Bone marrow (tissue), 2 donors: Measurements from ENCODE around the gene ARMH3.
"Not testable (repeated sequence)": the region's sequence is repeated elsewhere in the genome, so short reads cannot be mapped to it uniquely, and the experiment has no call there.

Experiments used
- DNase-seq, 2 donors: peaks; one replicate each; lab custom pipeline; 2025; lab: John Stamatoyannopoulos, UW

Gene ARMH3

DNA sequence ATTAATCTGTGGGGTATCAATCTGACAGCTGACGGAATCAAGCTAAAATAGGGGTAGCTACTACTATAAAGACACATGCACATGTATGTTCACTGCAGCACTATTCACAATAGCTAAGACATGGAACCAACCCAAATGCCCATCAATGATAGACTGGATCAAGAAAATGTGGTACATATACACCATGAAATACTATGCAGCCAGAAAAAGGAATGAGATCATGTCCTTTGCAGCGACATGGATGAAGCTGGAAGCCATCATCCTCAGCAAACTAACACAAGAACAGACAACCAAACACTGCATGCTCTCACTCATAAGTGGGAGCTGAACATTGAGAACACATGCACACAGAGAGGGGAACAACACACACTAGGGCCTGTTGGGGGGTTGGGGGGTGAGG is 75.3 kb downstream of the ARMH3 start:
- DNase-seq: not testable (repeated sequence)

DNA sequence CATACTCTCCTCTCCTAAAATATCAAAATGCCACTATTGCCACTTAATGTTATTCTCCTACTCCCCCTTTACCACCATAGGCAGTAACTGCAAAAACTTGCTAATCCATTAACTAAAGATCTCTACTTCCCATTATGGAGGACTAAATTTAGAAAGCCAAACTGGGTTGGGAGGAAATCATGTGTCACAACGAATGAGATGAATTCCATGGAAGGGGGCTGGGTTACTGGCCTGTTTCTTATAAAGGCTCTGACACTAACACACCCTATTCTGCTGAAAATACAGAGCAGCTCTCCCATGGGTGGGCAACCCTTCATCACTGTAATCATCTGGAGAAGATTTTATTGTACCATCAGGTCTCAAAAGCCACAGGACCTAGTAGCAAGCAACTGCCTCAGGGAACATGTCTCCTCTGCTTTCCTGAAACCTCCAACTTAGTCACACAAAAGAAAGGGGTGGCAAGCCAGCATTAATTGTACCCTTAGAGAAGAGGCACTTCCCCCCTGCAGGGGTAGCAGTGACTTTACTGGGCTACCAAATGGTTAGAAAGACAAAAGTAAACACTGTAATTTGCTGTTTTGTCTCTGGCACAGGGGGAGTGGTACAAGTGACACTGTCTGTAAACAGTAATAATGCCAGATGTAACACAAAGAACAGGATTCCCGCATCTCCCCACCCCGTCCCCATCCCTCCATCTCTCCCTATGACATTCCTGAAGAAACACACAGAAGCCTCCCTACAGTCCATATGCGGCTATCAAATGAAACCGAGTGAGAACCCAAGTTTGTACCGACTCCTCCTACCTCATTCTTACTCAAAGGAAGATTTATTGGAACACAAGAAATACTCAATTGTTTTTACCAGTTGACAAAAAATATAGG is 81.6 kb downstream of the ARMH3 start:
- DNase-seq: peak in 1 of 2 donors; percentile 38

DNA sequence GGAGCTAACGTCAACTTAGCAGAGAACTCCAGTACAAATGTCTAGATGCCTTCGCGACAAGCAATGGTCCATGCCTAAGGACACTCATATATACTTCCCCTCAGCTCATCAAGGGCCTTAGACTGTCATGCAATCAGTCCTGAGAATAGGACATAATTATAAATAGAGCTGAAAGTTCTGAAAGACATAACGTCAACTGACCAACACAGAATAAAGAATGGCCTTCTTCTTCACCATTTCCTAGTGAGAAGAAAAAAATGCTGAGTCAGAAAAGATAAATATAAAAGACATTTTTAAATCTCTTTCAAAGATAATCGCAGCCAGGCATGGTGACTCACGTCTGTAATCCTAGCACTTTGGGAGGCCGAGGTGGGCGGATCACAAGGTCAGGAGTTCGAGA is 83.2 kb downstream of the ARMH3 start:
- DNase-seq: no peak

DNA sequence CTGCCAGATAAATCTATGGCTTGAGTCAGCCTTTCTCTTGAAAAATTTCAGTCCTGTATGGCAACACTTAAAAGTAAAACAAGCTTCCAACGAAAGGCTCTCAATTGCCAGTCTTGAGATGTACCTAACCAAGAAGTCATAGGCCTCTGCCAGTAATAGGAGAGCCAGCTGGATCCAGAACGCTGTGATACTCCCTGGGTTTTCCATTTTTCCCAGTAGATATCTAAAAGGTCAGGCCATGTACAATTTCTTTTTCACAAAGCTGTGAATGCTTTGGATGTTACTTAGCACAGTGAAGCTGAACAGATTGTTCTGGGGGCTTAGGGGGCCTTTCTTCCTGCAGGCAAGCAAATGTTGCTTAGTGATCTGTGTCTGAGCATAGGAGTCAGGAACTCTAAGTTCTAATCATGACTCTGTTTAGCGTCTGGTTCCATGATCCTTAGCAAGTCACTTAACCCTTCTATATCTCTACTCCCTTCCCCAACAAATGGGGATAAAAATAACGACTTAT is 86.5 kb downstream of the ARMH3 start:
- no peak for DNase-seq

DNA sequence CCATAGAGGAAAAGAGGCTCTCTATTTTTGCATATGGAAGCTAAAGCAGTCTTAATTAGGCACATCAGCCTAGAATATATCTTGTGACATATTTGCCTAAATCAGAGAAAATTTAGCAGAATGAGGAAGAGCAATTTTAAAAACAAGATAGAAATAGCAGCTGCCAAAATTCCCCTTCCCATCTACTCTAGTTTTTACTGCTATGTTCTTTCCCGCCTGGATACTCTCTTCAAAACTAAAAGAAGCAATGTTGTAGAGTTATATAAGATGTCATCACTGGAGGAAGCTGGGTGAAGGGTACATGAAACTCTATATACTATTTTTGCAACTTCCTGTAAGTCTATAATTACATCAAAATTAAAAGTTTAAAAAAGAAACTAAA is 87.0 kb downstream of the ARMH3 start:
- DNase-seq: peak in 1 of 2 donors; percentile 38

DNA sequence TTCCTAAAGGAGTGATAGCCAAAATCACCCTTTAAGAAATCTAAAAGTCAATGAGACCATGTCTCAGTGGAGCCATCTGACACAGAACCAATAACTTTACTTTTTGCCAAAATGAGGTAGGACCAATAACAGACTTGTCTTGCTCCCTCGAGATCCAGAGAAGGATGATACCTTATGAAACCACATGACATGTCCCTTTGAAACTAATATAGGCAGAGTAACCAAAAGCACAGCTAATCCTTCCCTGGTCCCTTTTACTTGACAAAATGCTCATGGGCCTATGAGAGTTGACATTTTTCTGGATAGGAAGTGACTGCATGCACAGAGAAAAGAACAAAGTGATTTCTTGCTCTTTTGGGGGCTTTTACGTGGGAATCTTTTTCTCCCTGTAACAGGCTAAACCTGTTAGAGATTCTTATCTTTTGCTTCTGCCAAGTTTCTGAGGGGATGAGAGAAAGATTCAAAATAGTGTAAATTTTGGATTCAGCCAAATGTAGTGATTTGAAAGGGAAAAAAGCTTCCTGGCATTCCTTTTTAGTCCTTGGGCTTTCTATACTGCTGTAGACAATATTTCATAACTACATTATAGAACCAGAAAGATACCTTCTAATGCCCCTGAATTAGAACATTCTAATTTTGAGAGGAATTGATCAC is 87.6 kb downstream of the ARMH3 start:
- DNase-seq: no peak

DNA sequence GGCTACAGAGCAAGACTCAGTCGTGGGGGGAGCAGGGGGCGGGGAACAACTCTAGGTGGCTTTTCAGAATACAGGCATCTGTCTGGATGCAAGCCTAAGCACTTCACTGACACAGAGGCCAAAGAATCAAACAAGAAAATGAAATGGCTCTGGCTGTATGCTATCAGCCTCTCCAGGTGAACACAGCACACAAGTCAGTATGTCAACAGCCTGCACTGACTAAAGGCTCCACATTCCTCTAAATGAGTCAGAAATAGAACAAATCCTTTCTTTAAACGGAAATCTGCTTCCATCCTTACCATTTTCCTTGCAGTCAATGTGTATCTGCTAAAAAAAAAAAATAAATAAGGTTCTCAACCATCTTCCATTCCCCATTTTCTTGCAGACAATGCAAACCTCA is 88.3 kb downstream of the ARMH3 start:
- DNase-seq: no peak

DNA sequence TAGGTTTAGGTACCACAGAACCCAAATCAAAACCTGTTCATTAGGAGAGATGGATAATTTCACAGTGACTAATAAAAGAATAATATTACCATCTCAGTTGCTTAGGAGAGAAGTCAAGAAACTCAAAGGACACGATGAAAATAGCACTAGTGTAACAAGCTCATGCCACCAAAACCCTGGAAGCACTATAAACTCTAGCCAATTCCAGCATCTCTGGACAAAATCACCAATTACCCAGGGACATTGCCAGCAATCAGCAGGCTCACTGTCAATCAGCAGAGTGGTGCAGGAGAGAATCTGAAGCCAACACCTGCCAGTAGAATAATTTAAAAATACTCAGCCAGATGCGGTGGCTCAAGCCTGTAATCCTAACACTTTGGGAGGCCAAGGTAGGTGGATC is 88.9 kb downstream of the ARMH3 start:
- no peak for DNase-seq

DNA sequence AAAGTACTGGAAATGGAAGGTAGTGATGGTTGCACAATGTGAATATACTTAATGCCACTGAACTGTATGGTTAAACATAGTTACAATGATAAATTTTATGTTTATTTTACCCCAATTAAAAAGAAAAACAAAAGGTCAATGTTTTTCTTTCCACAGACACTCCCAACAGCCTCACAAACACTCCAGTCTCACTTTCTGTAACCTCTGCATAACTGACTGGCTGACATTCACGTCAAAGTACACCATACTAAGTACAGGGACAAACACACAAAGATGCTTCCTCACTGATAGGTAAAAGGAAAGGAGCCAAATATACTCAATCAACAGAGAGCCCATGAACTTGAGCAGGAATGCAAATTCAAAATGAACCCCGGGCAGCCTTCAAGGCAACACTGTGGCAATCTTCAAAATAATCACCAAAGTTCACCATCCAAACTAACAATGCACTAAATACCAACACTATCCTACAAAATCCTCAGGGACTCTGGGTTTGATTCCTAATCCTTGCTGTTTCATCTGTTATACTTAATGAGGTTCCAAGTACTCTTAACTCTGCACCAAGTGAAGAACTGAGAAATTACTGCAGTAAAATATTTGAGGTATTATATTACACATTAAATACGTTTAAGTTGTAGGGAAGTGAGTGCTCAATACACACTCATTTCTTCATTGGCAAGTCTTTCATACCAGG is 90.8 kb downstream of the ARMH3 start:
- no peak for DNase-seq

DNA sequence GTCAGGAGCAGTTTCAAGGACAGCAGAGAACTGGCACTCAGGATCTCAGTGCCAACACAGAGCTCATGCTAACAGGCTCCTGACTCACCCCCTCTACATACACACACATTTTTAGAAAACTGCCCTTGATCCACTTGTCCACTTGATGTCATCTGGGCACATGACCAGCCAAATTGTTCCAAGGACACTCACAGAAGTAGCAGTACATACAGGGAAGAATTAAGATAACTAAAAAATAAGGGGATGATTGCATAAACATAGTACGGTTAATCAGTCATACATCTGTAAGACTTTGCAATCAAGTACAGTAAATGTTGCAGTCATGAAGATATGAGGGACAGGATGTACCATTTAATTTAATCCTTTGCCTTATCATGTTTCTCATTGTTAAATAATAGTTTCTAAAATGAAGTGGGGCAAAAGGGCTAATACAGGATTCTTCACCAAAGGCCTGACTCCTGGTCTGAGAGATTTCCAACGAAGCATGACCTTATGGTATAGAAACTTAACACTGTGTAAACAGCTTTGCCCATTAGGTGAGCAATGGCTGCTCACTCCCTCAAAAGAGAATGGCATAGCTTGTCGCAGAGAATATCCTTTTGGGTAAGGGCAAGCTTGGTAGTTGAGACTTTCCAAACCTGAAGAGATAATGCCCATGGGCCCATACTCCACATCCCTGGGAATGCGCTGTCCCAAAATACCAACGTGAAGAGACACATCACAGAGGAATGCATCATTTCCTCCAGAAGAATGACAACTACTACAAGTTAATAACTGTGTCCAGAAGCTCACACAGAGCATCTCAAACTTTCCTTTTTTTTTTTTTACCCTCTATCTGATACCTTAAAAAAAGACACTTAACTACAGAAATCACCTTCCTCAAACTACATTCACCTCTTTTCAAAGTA is 94.1 kb downstream of the ARMH3 start:
- no peak for DNase-seq

DNA sequence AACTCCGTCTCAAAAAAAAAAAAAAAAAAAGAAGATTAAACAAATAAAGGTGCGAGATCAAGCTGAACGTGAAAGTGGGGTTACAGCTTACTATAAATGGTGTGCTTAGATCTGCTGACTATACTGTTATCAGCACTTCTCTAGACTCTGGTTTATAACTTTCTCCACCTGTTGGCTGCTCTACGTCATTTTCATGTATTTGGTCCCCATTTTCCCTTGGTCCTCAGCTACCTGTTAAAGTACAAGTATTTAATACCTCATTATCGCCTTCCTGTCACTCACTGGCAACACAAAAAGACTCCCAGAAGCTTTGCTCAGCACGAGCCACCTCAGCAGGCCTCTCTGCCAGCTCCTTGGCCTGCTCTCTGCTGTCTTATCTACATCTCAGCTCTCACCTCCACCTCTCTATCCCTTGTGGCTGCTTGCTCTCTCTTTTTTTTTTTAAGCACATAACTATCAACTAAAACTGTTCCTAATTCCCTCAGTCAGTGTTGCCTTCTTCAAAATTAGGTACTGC is 95.0 kb downstream of the ARMH3 start:
- no peak for DNase-seq

DNA sequence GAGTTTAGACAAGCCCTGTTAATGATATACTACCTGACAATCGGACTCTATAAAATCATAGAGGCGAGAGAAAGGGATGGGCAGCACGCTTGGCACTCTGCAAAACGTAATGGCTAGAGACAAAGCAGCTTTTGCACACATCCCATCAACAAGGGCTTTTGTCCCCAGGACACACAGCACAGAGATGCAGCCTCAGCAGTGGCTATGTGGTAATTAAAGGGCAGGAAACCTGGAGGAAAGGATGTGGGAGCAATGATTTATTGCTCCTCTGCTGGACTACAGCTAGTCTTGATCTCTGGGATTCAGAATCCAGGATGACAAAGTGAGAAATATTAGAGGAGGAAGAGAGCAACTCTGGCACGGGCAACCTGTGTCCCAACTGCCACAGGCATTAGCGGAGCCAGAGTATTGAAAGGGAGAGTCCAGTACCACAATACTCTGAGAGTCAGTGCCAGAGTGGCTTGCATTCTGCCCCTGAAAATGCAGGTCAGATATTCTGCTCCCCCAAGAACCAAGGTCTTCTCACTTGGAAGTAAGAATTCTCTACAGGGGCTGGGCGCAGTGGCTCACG is 96.5 kb downstream of the ARMH3 start:
- no peak for DNase-seq

DNA sequence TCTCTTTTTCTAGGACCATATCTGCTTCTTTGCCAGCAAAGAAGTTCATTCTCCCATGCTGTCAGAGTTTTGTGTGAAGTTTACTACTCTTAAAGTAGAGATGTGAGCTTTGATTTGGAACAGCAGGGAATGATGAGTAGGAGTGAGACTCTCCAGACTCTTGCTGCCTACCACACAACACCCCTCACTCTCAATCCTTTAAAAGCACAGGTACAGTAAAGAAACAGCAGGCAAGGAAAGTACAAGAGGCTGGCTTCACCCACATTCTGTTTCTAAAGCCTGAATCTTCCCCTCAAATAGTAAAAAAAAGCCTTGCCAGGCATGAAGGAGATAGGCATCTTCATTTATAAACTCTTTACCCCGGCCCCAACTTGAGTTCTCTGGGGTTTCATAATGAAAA is 97.3 kb downstream of the ARMH3 start:
- DNase-seq: no peak

DNA sequence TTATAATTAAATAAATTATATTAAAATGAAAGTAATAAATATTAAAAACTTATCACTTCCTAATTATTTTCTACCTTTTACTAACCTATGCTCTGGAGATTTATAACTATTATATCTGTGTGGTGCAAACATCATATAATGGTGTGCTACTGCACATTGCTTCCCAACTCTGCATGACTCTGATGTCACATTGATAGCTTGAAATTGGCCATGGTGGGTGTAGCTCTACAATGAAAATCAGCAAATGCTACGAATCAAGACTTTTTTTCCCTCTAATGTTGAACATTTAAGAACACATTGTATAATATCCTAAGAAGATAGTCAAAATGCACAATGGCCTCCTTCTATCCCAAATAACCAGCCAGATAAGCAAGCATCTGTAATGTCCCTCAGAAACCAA is 99.1 kb downstream of the ARMH3 start:
- no peak for DNase-seq

DNA sequence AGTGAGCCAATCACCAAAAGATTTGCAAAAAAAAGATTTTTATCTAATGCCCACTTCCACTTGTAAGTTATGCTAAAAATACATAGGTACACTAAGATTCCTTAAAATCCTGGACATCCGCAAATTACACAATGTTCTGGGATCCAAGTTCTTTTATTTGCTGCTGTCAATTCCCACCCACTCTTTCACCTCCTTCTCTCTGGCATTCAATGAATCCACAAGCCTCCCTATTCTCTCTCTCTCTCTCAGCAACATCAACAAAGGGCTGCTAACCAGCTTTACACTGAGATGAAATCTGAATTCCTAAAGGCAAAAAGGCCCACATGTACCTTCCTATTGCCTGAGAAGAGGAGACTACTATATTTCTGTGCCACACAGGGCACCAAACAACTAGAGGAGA is 99.9 kb downstream of the ARMH3 start:
- no peak for DNase-seq

DNA sequence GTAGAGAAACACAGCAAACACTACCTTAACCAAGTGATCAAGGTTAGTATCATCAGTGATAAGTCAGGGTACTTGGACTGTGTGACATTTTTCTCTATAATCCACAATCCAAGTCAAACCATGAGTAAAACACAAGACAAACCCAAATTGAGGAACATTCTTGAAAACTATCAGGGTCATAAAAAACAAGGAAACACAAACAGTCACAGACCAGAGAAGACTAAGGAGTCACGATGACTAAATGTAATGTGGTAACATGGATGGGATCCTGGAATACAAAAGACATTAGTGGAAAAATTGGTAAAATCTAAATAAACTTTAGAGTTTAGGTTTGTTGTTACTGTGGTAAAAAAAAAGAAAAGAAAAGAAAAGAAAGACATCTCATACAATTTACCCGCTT is 103.8 kb downstream of the ARMH3 start:
- no peak for DNase-seq

DNA sequence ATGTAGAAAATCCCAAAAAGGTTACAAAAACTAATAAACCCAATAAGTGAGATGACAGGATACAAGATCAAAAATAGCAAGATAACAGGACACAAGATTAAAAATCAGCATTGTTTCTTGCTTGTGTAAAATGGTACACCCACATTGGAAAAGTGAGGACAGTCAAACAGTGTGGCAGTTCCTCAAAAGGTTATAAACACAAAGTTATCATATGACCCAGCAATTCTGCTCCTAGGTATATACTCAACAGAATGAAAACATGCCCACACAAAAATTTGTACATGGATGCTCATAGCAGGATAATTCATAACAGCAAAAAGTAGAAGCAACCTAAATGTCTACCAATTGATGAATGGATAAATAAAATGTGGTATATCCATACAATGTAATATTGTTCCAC is 105.8 kb downstream of the ARMH3 start:
- DNase-seq: no peak

DNA sequence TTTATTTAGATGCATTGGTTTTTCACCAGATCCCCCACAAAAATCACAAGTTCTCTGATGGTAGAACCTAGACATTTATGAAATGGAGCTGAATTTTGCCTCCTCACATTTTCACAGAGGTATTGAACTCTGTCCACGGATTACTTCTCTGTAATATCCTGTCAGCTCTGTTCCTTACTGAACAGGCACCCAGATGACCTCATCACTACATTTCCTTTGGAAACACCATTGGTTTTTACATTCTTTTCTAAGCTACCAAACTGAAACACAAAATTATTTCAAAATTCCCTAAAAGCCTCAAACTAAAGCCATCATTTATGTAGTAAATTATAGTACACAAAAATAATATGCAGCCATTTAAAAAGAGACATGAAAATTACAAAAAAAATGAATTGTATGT is 114.1 kb downstream of the ARMH3 start:
- no peak for DNase-seq

DNA sequence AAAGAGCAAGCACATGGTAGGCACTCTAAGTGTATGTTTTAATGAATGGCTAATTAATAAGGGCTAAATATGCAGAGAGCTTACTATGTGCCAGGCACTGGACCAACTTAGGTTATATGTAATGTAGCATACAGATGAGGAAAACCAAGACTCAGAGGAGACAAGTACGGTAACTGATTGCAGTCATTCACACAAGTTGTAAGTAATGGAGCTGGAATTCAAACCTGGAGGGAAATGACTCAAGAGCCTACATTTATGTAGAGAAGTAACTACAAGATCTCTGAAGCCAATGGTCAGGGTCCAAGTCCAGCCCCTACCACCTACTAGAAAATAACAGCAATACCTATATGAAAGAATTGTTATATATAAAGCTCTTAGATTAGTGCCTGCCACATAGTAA is 115.1 kb downstream of the ARMH3 start:
- no peak for DNase-seq

DNA sequence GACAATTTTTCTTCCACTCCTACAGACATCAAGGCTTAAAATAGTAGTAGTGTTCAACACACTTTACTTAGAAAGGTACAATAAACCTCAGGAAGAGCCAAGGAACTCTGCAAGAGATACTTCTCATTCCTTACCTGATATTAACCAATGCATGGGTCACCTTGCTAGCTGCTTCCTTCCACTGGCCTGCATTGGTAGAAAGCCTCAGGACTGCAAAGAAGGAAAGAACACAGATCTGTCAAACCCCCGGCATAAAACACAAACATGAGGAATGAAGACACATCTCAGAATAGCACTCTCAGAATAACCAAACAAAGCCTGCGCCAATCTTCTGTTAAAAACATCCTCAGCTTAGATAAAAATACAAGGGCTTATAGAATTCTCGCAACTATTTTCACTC is 116.2 kb downstream of the ARMH3 start:
- DNase-seq: no peak

DNA sequence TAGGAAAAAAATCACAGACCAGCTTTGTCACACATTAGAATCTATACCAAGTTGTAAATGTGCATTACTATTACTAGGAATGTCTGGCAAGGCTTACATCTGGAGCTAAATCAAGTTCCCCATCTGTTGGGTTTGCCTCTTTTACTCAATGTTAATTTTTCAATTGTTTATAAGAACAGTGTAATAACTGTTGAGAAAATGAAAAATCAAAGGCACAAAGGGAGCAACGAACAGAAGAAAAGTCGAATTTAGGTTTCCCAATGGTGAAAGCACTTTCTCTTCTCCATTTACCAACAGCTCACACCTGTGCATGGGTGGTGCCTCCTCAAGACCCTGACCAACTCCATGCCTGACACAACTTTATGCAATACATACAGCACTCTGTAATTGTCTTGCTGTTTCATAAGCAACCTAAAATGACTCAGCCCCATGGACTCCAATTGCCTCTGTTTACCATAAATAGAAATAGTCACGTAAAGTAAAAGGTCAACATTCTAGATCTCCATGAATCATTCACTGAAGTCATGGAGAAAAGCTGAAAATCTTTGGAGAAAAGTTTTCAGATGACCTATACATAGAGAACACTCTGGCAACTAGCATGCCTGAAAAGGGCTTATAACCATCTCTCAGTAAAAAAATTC is 116.8 kb downstream of the ARMH3 start:
- no peak for DNase-seq
